HCT116 (cell line): ENCODE measurements around the gene ENPP5. TPM values are rescaled to one million over a fixed set of nuclear protein-coding genes. Genes with fewer than 3 reads are reported as not detected.

ENCODE experiments used
- ATAC-seq: fragments of 200-7000 bp; cut with Tn5 transposase; 2 replicates; pipeline ENCODE4 v1.9.1; 2020; ENCODE audit warnings: mild to moderate bottlenecking, moderate library complexity
- BruUV-seq: library from RNA; stranded (reverse); fragments of 400-500 nt; replicated peaks from 2 replicates; lab custom pipeline; 2021; lab: Mats Ljungman, UMichigan
- CTCF ChIA-PET: fragments of 300-600 bp; sonication (Branson Sonifier 250); formaldehyde crosslinking; loops from one replicate; lab custom pipeline; 2021; ENCODE audit warnings: antibody characterized with exemption; lab: Charles Lee
- POLR2A ChIA-PET: fragments of 300-600, 350-600 bp; sonication (Branson Sonifier 250); formaldehyde crosslinking; loops from one replicate; lab custom pipeline; 2021; ENCODE audit warnings: antibody characterized with exemption; lab: Charles Lee
- RAD21 ChIA-PET, 2 experiments: fragments of 300-600 bp; sonication (Branson Sonifier 250); formaldehyde crosslinking; loops; one replicate each; lab custom pipeline; 2023; ENCODE audit warnings: low total read pairs in 2 of 2; ENCODE audit not compliant: uncharacterized antibody in 2 of 2, unreplicated experiment in 2 of 2, low non-redundant PET in 1 of 2; lab: Charles Lee
- DNase-seq: peaks from one replicate; pipeline ENCODE4 v3.0.0-alpha.2; 2010; ENCODE audit warnings: low read depth, low spot score
- H2AFZ ChIP-seq: fragments of 200-600 bp; shearing (Covaris generic), sonication (generic); 2 replicates; pipeline ENCODE4 v1.6.1; 2017; ENCODE audit warnings: low read depth, mixed run types, mixed read lengths, antibody characterized with exemption, low read length; ENCODE audit not compliant: poor library complexity, severe bottlenecking
- H3K27ac ChIP-seq: 2 replicates; pipeline ENCODE4 v1.5.1; 2012; ENCODE audit warnings: low read depth, low read length
- H3K27me3 ChIP-seq: fragments of 200-600 bp; sonication (generic); 2 replicates; pipeline ENCODE4 v1.6.1; 2016; ENCODE audit warnings: mixed run types, low read length, mixed read lengths; ENCODE audit not compliant: insufficient read depth
- H3K36me3 ChIP-seq, 2 experiments: fragments of 200-500 bp in 1 of 2; fragments of 200-600 bp in 1 of 2; sonication (Bioruptor generic) in 1 of 2; sonication (generic) in 1 of 2; 2 replicates each; pipeline versions ENCODE4 v1.5.1 to v1.6.1; 2014 to 2016; ENCODE audit warnings: low read length in 2 of 2, inconsistent platforms in 1 of 2, mixed read lengths in 1 of 2, mixed run types in 1 of 2; ENCODE audit not compliant: insufficient read depth in 2 of 2, control insufficient read depth in 1 of 2
- H3K4me1 ChIP-seq, 2 experiments: fragments of 200-600 bp in 1 of 2; sonication (generic) in 1 of 2; 2 replicates each; pipeline versions ENCODE4 v1.5.1 to v1.6.1; 2012 to 2017; ENCODE audit warnings: low read length in 2 of 2, inconsistent platforms in 1 of 2, mild to moderate bottlenecking in 1 of 2, mixed read lengths in 1 of 2, mixed run types in 1 of 2, moderate library complexity in 1 of 2; ENCODE audit not compliant: insufficient read depth in 2 of 2, control insufficient read depth in 1 of 2
- H3K4me2 ChIP-seq: fragments of 200-600 bp; sonication (generic); 2 replicates; pipeline ENCODE4 v1.6.1; 2017; ENCODE audit warnings: mixed run types, low read length, mixed read lengths
- H3K4me3 ChIP-seq, 2 experiments: fragments of 200-600 bp in 1 of 2; sonication (generic) in 1 of 2; replicated peaks in 1 of 2; 2 replicates each; pipeline ENCODE4 v1.5.1; 2011 to 2016; ENCODE audit warnings: low read length in 2 of 2, control low read depth in 1 of 2, low read depth in 1 of 2, mild to moderate bottlenecking in 1 of 2, mixed read lengths in 1 of 2, mixed run types in 1 of 2
- H3K79me2 ChIP-seq: fragments of 200-600 bp; sonication (generic); 2 replicates; pipeline ENCODE4 v1.6.1; 2017; ENCODE audit warnings: mild to moderate bottlenecking, mixed run types, low read length, moderate library complexity, mixed read lengths; ENCODE audit not compliant: insufficient read depth
- H3K9ac ChIP-seq: fragments of 200-600 bp; sonication (generic); 2 replicates; pipeline ENCODE4 v1.6.1; 2016; ENCODE audit warnings: low read length, mixed read lengths
- H3K9me2 ChIP-seq: fragments of 200-600 bp; sonication (generic), shearing (Covaris generic); 2 replicates; pipeline ENCODE4 v1.6.1; 2017; ENCODE audit warnings: mixed run types, mild to moderate bottlenecking, moderate library complexity; ENCODE audit not compliant: insufficient read depth
- H3K9me3 ChIP-seq, 2 experiments: fragments of 200-500 bp in 1 of 2; fragments of 200-600 bp in 1 of 2; sonication (Bioruptor generic) in 1 of 2; sonication (generic) in 1 of 2; 2 replicates each; pipeline ENCODE4 v1.6.1; 2014 to 2017; ENCODE audit warnings: low read length in 2 of 2, mixed read lengths in 2 of 2, inconsistent platforms in 1 of 2, low read depth in 1 of 2, mild to moderate bottlenecking in 1 of 2, mixed run types in 1 of 2, moderate library complexity in 1 of 2; ENCODE audit not compliant: control insufficient read depth in 1 of 2, insufficient read depth in 1 of 2
- H4K20me1 ChIP-seq: fragments of 200-600 bp; sonication (generic), shearing (Covaris generic); 2 replicates; pipeline ENCODE4 v1.6.1; 2017; ENCODE audit warnings: mixed run types, mild to moderate bottlenecking, moderate library complexity; ENCODE audit not compliant: insufficient read depth
- ATF3 ChIP-seq: IDR thresholded peaks from 2 replicates; pipeline ENCODE4 v1.6.1; 2012
- CEBPB ChIP-seq: IDR thresholded peaks from 2 replicates; pipeline ENCODE4 v1.6.1; 2012; ENCODE audit warnings: low read depth
- CTCF ChIP-seq, 3 experiments: fragments of 200-600 bp in 1 of 3; sonication (generic) in 1 of 3; IDR thresholded peaks in 2 of 3; conservative IDR thresholded peaks in 1 of 3; 2 replicates each; pipeline ENCODE4 v1.5.1; 2012 to 2017; ENCODE audit warnings: low read depth in 2 of 3, low read length in 2 of 3, antibody characterized with exemption in 1 of 3, borderline replicate concordance in 1 of 3, control low read depth in 1 of 3, mild to moderate bottlenecking in 1 of 3, mixed read lengths in 1 of 3, mixed run types in 1 of 3, moderate library complexity in 1 of 3; ENCODE audit not compliant: insufficient read depth in 1 of 3
- EZH2phosphoT487 ChIP-seq: fragments of 200-600 bp; IDR thresholded peaks from 2 replicates; pipeline ENCODE4 v1.6.1; 2018; ENCODE audit warnings: antibody characterized with exemption, borderline replicate concordance
- JUND ChIP-seq: IDR thresholded peaks from 2 replicates; pipeline ENCODE4 v1.6.1; 2012
- POLR2A ChIP-seq: IDR thresholded peaks from 2 replicates; pipeline ENCODE4 v1.7.0; 2011; ENCODE audit warnings: borderline replicate concordance; ENCODE audit not compliant: insufficient read depth, insufficient read length; ENCODE audit errors: extremely low read depth
- REST ChIP-seq: IDR thresholded peaks from 2 replicates; pipeline ENCODE4 v1.6.1; 2012; ENCODE audit warnings: low read depth
- SIN3A ChIP-seq: IDR thresholded peaks from 2 replicates; pipeline ENCODE4 v1.6.1; 2012; ENCODE audit warnings: low read depth
- SP1 ChIP-seq: IDR thresholded peaks from 2 replicates; pipeline ENCODE4 v1.6.1; 2012; ENCODE audit warnings: low read depth
- ZBTB33 ChIP-seq: IDR thresholded peaks from 2 replicates; pipeline ENCODE4 v1.6.1; 2011; ENCODE audit warnings: mild to moderate bottlenecking, low read length, moderate library complexity; ENCODE audit not compliant: insufficient replicate concordance; ENCODE audit errors: extremely low read depth
- intact Hi-C: fragments of 100-400 bp; cut with micrococcal nuclease; formaldehyde crosslinking; loops from 2 replicates; pipeline ENCODE4 v1.10.0; 2022
- total RNA-seq: library from RNA; stranded (reverse); gene quantifications from one replicate; pipeline ENCODE4 v1.2.1, GENCODE V29; 2021; ENCODE audit not compliant: unreplicated experiment

The ENPP5 gene
- total RNA-seq, 1 experiment from 2014 or later, result 4.5 TPM

GRCh38 chr6:46218457-46218856, 47.7 kb upstream of the ENPP5 start:
- no peak overlapping the region for H2AFZ ChIP-seq
- no peaks in the 10 kb centered on the region for H3K4me1 ChIP-seq
- no peaks in the 10 kb centered on the region for H3K9me2 ChIP-seq
- RAD21 ChIA-PET, result no interaction called here
- no TSS peak for BruUV-seq
- no peak for DNase-seq
- H3K9me3 ChIP-seq, result no peaks in the 10 kb centered on the region
- H3K4me2 ChIP-seq, result no peak overlapping the region
- ATAC-seq, result no peak
- POLR2A ChIA-PET, result no interaction called here
- no peaks in the 10 kb centered on the region for H3K36me3 ChIP-seq
- no peak overlapping the region for H3K4me3 ChIP-seq
- intact Hi-C loops, result no loop called here
- H3K27ac ChIP-seq, result no peak overlapping the region
- no peaks in the 10 kb centered on the region for H4K20me1 ChIP-seq
- 0 out of 2 replicates have a peak, but pooled peaks cover 4% of the 10 kb centered on the region for H3K27me3 ChIP-seq
- CTCF ChIA-PET, result interaction anchor here (1.1 to 4.7 kb wide), 3 partner anchors 128 to 192 kb away, joined by 5 to 41 read pairs (median 5); no protein-coding TSS in a partner anchor
- no peak overlapping the region for H3K9ac ChIP-seq
- no peaks in the 10 kb centered on the region for H3K79me2 ChIP-seq
- TF ChIP-seq REST, result no peak
- no peak for TF ChIP-seq SP1
- no peak for TF ChIP-seq EZH2phosphoT487
- TF ChIP-seq POLR2A, result no peak
- TF ChIP-seq CEBPB, result no peak
- TF ChIP-seq ZBTB33, result no peak
- no peak for TF ChIP-seq ATF3
- TF ChIP-seq SIN3A, result no peak
- no peak for TF ChIP-seq CTCF (IDR thresholded peaks at IDR 0.05 in 2 of 3, conservative IDR thresholded peaks at IDR 0.05 in 1 of 3; ENCODE audit: borderline replicate concordance in 1 of 3, insufficient read depth in 1 of 3, low read depth in 2 of 3, low read length in 2 of 3)
- TF ChIP-seq JUND, result no peak
